ENCODE results near the gene P4HB. TPM values are rescaled to one million over a fixed set of nuclear protein-coding genes. Genes with fewer than 3 reads are reported as not detected.

Gene P4HB
- total RNA-seq, 2 donors from 2014 or later, result 509 to 2,101 TPM

- Histone ChIP-seq H3K36me3 (no peaks in the 10 kb centered on the region), H3K4me3 (no peak overlapping the region), H3K4me1 (replicated peaks) (no peaks in the 10 kb centered on the region), H3K27me3 (replicated peaks; ENCODE audit: insufficient read depth) (peaks cover 30% of the 10 kb centered on the region), H3K9me3 (no peaks in the 10 kb centered on the region), H3K27ac (no peak overlapping the region)
- intact Hi-C loops (cut with DNase I), result no loop called here
- TF ChIP-seq POLR2A (IDR thresholded peaks at IDR 0.05) (no peak), CTCF (IDR thresholded peaks at IDR 0.05) (no peak)
- no peak for DNase-seq (ENCODE audit: low spot score)
- 56% methylated on average over 9 of the region's 13 CpGs for WGBS
These were observed 52.5 kb downstream of the P4HB start for GRCh38 chr17:81807839-81808238.

- Histone ChIP-seq H3K4me3 (no peak overlapping the region), H3K4me1 (replicated peaks) (no peaks in the 10 kb centered on the region), H3K27me3 (replicated peaks; ENCODE audit: insufficient read depth) (peaks cover 34% of the 10 kb centered on the region), H3K27ac (no peak overlapping the region), H3K9me3 (no peaks in the 10 kb centered on the region), H3K36me3 (no peaks in the 10 kb centered on the region)
- WGBS, result 48% methylated on average over 18 of the region's 18 CpGs
- intact Hi-C loops (cut with DNase I), result no loop called here
- no peak for DNase-seq (ENCODE audit: low spot score)
- TF ChIP-seq CTCF (IDR thresholded peaks at IDR 0.05) (no peak), POLR2AphosphoS5 (IDR thresholded peaks at IDR 0.05) (no peak), POLR2A (IDR thresholded peaks at IDR 0.05) (no peak)
These were observed 53.1 kb downstream of the P4HB start for GRCh38 chr17:81807210-81807719.

- H3K9me3 ChIP-seq, result no peaks in the 10 kb centered on the region
- no peak for TF ChIP-seq POLR2A (IDR thresholded peaks at IDR 0.05)
- TF ChIP-seq CTCF (IDR thresholded peaks at IDR 0.05), result no peak
- TF ChIP-seq POLR2AphosphoS5 (IDR thresholded peaks at IDR 0.05), result no peak
- intact Hi-C loops (cut with DNase I), result no loop called here
- peaks cover 36% of the 10 kb centered on the region for H3K27me3 ChIP-seq (replicated peaks; ENCODE audit: insufficient read depth)
- no peak for DNase-seq (ENCODE audit: low spot score)
- no peaks in the 10 kb centered on the region for H3K36me3 ChIP-seq
- H3K4me1 ChIP-seq (replicated peaks), result no peaks in the 10 kb centered on the region
- WGBS, result 19% methylated on average over 23 of the region's 23 CpGs
- no peak overlapping the region for H3K4me3 ChIP-seq
- H3K27ac ChIP-seq, result no peak overlapping the region
These were observed 53.7 kb downstream of the P4HB start for GRCh38 chr17:81806461-81807209.

GRCh38 chr17:81805707-81806460 lies 54.5 kb downstream of the P4HB start:
- intact Hi-C loops (cut with DNase I), result no loop called here
- WGBS, result 61% methylated on average over 18 of the region's 18 CpGs
- no peaks in the 10 kb centered on the region for H3K4me1 ChIP-seq (replicated peaks)
- H3K27ac ChIP-seq, result no peak overlapping the region
- TF ChIP-seq POLR2A (IDR thresholded peaks at IDR 0.05), result no peak
- no peak for TF ChIP-seq POLR2AphosphoS5 (IDR thresholded peaks at IDR 0.05)
- TF ChIP-seq CTCF (IDR thresholded peaks at IDR 0.05), result no peak
- no peaks in the 10 kb centered on the region for H3K36me3 ChIP-seq
- H3K4me3 ChIP-seq, result no peak overlapping the region
- peaks cover 36% of the 10 kb centered on the region for H3K27me3 ChIP-seq (replicated peaks; ENCODE audit: insufficient read depth)
- DNase-seq (ENCODE audit: low spot score), result no peak
- H3K9me3 ChIP-seq, result no peaks in the 10 kb centered on the region
